GM19099 (cell line): Measurements from ENCODE around the gene ZNF536.

Source experiments
- POLR2A ChIP-seq: IDR thresholded peaks from 3 replicates; pipeline ENCODE4 v1.6.1; 2011; ENCODE audit warnings: low read depth; ENCODE audit not compliant: insufficient read length; ENCODE audit errors: extremely low read depth

ZNF536 gene

DNA sequence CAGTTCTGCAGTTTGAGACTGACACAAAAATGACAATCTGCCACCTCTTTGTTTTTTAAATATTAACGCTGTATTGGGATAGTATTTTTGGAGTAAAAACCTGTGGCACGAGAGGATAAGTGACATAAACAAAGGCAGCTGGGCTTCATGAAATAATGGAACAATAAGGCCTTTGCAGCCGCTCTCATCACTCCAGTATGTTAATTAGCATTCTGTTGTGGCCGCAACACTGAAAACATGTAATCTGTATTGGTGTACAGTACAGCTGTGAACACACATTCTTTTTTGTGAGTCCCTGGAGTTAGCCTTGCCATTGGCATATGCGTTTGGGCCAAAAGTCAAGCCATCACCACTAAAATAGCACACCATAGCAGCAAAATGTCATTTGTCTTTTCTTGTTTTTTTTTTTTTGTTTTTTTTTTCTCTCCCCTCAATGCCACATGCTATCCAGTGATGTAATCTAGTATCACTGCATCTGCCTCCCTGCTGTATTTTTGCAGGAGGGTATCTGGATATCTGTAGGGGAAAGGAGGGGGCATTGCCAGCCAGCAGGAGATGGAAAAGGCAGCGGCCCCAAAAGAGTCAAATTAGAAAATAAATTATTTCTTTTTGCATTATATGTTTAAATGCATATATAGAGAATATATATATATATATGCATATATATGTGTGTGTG is 885 bp upstream of the ZNF536 start:
- no peak for TF ChIP-seq POLR2A

- no peak for TF ChIP-seq POLR2A
Measured at GRCh38 chr19:30373593-30373992, 1.4 kb downstream of the ZNF536 start.

- no peak for TF ChIP-seq POLR2A
Measured at GRCh38 chr19:30374539-30374864, 2.3 kb downstream of the ZNF536 start.

GRCh38 chr19:30374865-30375552 is 2.8 kb downstream of the ZNF536 start:
- TF ChIP-seq POLR2A = no peak

GRCh38 chr19:30375553-30376031 is 3.4 kb downstream of the ZNF536 start:
- no peak for TF ChIP-seq POLR2A

- no peak for TF ChIP-seq POLR2A
Measured at GRCh38 chr19:30376272-30376671, 4.1 kb downstream of the ZNF536 start.

- no peak for TF ChIP-seq POLR2A
Measured at GRCh38 chr19:30376826-30377425, 4.7 kb downstream of the ZNF536 start.

DNA sequence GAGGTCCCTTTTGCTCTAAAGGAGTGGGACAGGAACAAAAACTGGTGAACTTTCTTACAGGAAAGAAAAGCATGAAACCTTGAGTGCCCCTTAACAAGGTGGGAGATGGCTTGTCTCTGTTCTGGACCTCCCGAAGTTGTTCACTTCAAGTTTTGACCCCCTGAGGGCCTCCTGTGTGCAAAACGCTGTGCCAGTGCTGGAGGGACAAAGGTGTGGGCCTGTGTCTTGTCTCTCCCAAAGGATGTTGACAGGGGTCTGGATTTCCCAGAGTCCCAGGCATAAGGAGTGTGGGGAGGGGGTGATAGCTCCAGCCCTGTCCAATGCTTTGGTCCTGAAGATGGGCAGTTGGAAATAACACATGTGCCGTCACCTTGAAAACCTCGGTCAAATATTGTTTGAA is 6.5 kb downstream of the ZNF536 start:
- TF ChIP-seq POLR2A = no peak

DNA sequence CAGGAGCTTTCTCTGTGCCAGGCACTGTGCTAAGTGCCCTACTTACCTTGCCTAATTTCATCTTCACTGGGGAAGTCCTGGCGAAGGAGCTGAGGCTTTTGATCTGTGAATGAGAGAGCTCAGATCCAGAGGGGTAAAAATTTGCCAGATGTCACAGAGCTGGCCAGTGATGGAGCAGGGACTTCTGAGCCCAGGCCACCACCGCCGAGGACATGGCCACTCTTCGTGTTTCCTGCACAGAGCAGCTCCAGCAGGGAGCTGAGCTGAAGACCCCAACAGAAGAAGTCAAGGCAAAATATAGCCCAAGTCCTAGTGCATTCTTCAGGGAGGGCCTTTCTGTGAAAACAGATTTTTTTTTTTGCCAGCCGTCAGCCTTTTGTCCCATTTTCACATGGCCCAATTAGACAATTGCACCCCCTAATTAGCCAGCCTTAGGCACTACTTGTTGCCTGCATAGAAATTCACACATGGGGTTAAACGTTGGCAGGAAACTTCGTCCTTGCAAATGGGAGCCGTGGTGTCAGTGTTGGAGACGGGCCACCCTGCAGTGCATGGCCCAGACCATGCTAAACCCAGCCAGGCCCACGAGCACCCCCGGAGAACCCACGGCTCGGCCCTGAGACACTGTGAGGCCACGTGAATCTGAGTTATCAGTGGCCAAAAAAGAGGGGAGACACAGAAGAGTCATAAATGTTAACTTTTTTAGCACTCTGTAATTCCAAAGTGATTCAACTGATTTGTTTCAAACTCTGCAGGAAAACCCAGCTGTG is 7.8 kb downstream of the ZNF536 start:
- no peak for TF ChIP-seq POLR2A

GRCh38 chr19:30381366-30381765 is 9.2 kb downstream of the ZNF536 start:
- no peak for TF ChIP-seq POLR2A

GRCh38 chr19:30385174-30385573 is 13.0 kb downstream of the ZNF536 start:
- no peak for TF ChIP-seq POLR2A

GRCh38 chr19:30385666-30386065 is 13.5 kb downstream of the ZNF536 start:
- no peak for TF ChIP-seq POLR2A

- TF ChIP-seq POLR2A = no peak
Measured at GRCh38 chr19:30386551-30387143, 14.5 kb downstream of the ZNF536 start.

DNA sequence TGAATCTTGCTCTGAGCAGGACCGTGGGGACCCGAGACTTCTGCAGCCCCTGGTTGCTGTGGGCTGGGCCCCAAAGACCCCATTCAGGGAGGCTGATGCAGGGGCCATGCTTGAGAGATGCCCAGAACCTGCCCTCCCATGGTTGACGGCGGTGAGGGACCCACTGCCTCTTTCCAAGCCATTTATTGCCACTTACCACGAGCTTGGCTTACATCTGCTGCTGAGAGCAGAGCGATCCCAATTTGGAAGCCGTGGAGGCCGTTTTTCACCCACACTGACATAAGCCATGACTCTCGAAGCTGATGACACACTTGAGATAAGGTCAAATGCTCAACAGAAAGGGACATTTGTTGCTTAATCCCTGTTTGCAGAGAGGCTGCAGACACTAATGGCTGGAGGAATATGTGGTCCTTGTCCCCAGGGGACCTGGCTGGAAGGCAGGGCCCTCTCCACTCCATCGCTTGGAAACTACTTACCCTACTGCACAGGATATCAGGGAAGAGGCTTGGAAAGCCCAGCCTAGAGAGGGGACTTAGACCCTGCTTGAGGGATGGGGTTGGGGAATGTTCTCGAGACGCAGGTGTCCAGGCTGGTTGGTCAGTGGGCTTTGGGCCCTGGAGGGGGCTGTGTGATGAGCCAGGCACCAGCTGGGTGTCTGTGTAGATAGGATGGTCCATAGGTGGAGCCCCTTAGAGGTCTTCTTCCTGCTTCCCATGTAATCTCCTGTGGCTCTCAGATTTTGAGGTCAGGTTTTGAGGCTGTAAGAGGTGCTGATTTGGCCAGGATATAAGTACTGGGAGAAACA is 15.3 kb downstream of the ZNF536 start:
- TF ChIP-seq POLR2A = no peak
